Astrocyte (in vitro differentiated cells and primary cell): ENCODE results near the gene CNDP2. TPM values are rescaled to one million over a fixed set of nuclear protein-coding genes. Genes with fewer than 3 reads are reported as not detected.

Experiments
- DNase-seq: peaks from one replicate; pipeline ENCODE4 v3.0.0-alpha.2; 2010; ENCODE audit warnings: low read depth
- FAIRE-seq: peaks from 2 replicates; lab custom pipeline; 2011; peaks lifted over from hg19 to GRCh38; lab: Jason Lieb, UNC
- H2AFZ ChIP-seq: 2 replicates; pipeline ENCODE4 v1.6.0; 2012; ENCODE audit warnings: low read depth, low read length, inconsistent platforms
- H3K27ac ChIP-seq: 2 replicates; pipeline ENCODE4 v1.5.1; 2011; ENCODE audit warnings: low read depth, low read length, inconsistent platforms
- H3K27me3 ChIP-seq: 2 replicates; pipeline ENCODE4 v1.6.0; 2011; ENCODE audit warnings: low read length, inconsistent platforms; ENCODE audit not compliant: insufficient read depth
- H3K36me3 ChIP-seq: 2 replicates; pipeline ENCODE4 v1.5.1; 2011; ENCODE audit warnings: low read length, inconsistent platforms; ENCODE audit not compliant: insufficient read depth
- H3K4me1 ChIP-seq: 2 replicates; pipeline ENCODE4 v1.5.1; 2011; ENCODE audit warnings: low read length, inconsistent platforms; ENCODE audit not compliant: insufficient read depth
- H3K4me2 ChIP-seq: 2 replicates; pipeline ENCODE4 v1.6.0; 2012; ENCODE audit warnings: low read length, inconsistent platforms
- H3K4me3 ChIP-seq: 2 replicates; pipeline ENCODE4 v1.5.1; 2011; ENCODE audit warnings: low read depth, mild to moderate bottlenecking, low read length, inconsistent platforms; ENCODE audit not compliant: insufficient read depth
- H3K79me2 ChIP-seq: 2 replicates; pipeline ENCODE4 v1.6.0; 2012; ENCODE audit warnings: mild to moderate bottlenecking, low read length, inconsistent platforms; ENCODE audit not compliant: insufficient read depth
- H3K9ac ChIP-seq: 2 replicates; pipeline ENCODE4 v1.6.0; 2012; ENCODE audit warnings: mild to moderate bottlenecking, low read length, inconsistent platforms
- H3K9me3 ChIP-seq: 2 replicates; pipeline ENCODE4 v1.5.1; 2012; ENCODE audit warnings: low read depth, mild to moderate bottlenecking, low read length, inconsistent platforms; ENCODE audit not compliant: insufficient read depth
- H4K20me1 ChIP-seq: 2 replicates; pipeline ENCODE4 v1.6.0; 2012; ENCODE audit warnings: low read length, inconsistent platforms; ENCODE audit not compliant: insufficient read depth
- H3K27ac Mint-ChIP-seq: one replicate; pipeline ENCODE4 v1.8.0; 2021; ENCODE audit warnings: mild to moderate bottlenecking, mixed read lengths; ENCODE audit not compliant: unreplicated experiment
- H3K27me3 Mint-ChIP-seq: one replicate; pipeline ENCODE4 v1.8.0; 2021; ENCODE audit warnings: low read depth, mixed read lengths; ENCODE audit not compliant: unreplicated experiment
- H3K36me3 Mint-ChIP-seq: one replicate; pipeline ENCODE4 v1.8.0; 2021; ENCODE audit warnings: low read depth, mixed read lengths; ENCODE audit not compliant: unreplicated experiment
- H3K4me1 Mint-ChIP-seq: one replicate; pipeline ENCODE4 v1.8.0; 2021; ENCODE audit warnings: low read depth, mixed read lengths; ENCODE audit not compliant: unreplicated experiment
- H3K4me3 Mint-ChIP-seq: one replicate; pipeline ENCODE4 v1.8.0; 2021; ENCODE audit warnings: mild to moderate bottlenecking, moderate library complexity, mixed read lengths; ENCODE audit not compliant: unreplicated experiment
- H3K9me3 Mint-ChIP-seq: one replicate; pipeline ENCODE4 v1.8.0; 2021; ENCODE audit warnings: mild to moderate bottlenecking, mixed read lengths; ENCODE audit not compliant: unreplicated experiment
- CTCF ChIP-seq: IDR thresholded peaks from 2 replicates; pipeline ENCODE4 v1.5.1; 2011; ENCODE audit warnings: low read depth, mild to moderate bottlenecking, inconsistent platforms, low read length, moderate library complexity; ENCODE audit not compliant: insufficient read depth
- EZH2 ChIP-seq: IDR thresholded peaks from 2 replicates; pipeline ENCODE4 v1.6.1; 2012; ENCODE audit warnings: mild to moderate bottlenecking, low read length, inconsistent platforms; ENCODE audit not compliant: insufficient read depth
- total RNA-seq: library from RNA; stranded (reverse); gene quantifications from 2 replicates; pipeline ENCODE4 v1.2.1, GENCODE V29; 2021

Gene CNDP2
- total RNA-seq, 1 donor from 2014 or later: 149 TPM

GRCh38 chr18:74447404-74448152, 48.6 kb upstream of the CNDP2 start:
- H2AFZ ChIP-seq: no peak overlapping the region
- no peak for FAIRE-seq
- peaks cover 62% of the 10 kb centered on the region for H3K27me3 Mint-ChIP-seq

GRCh38 chr18:74450626-74451025, 45.5 kb upstream of the CNDP2 start:
- Histone ChIP-seq H3K4me1 (no peaks in the 10 kb centered on the region), H3K79me2 (no peaks in the 10 kb centered on the region), H3K9me3 (no peaks in the 10 kb centered on the region), H2AFZ (no peak overlapping the region), H4K20me1 (no peaks in the 10 kb centered on the region), H3K27me3 (peaks cover 18% of the 10 kb centered on the region), H3K36me3 (no peaks in the 10 kb centered on the region), H3K9ac (no peak overlapping the region), H3K4me3 (no peak overlapping the region), H3K27ac (no peak overlapping the region), H3K4me2 (no peak overlapping the region)
- Mint-ChIP-seq H3K4me1 (peaks cover 5% of the 10 kb centered on the region), H3K27ac (no peak overlapping the region), H3K4me3 (no peak overlapping the region), H3K9me3 (no peaks in the 10 kb centered on the region), H3K36me3 (no peaks in the 10 kb centered on the region), H3K27me3 (peaks cover 60% of the 10 kb centered on the region)
- no peak for FAIRE-seq
- no peak for TF ChIP-seq EZH2
- no peak for TF ChIP-seq CTCF
- DNase-seq: no peak

More at GRCh38 chr18:74447404-74448152, 48.6 kb upstream of the CNDP2 start:
- Histone ChIP-seq H3K79me2 (no peaks in the 10 kb centered on the region), H3K27me3 (no peaks in the 10 kb centered on the region), H3K36me3 (no peaks in the 10 kb centered on the region), H3K4me3 (no peak overlapping the region), H3K4me1 (no peaks in the 10 kb centered on the region), H3K27ac (no peak overlapping the region), H3K4me2 (no peak overlapping the region), H3K9ac (no peak overlapping the region), H3K9me3 (no peaks in the 10 kb centered on the region), H4K20me1 (no peaks in the 10 kb centered on the region)
- H3K36me3 Mint-ChIP-seq: no peaks in the 10 kb centered on the region
- H3K9me3 Mint-ChIP-seq: no peaks in the 10 kb centered on the region
- no peak overlapping the region for H3K27ac Mint-ChIP-seq
- no peak for TF ChIP-seq EZH2
- no peak for TF ChIP-seq CTCF
- no peak for DNase-seq
- H3K4me3 Mint-ChIP-seq: no peak overlapping the region
- no peaks in the 10 kb centered on the region for H3K4me1 Mint-ChIP-seq

- no peak overlapping the region for H3K4me3 Mint-ChIP-seq
- no peak overlapping the region for H3K4me2 ChIP-seq
- H3K27ac ChIP-seq: no peak overlapping the region
- no peaks in the 10 kb centered on the region for H3K36me3 ChIP-seq
- TF ChIP-seq CTCF (no peak), EZH2 (no peak)
- no peak overlapping the region for H3K4me3 ChIP-seq
- no peaks in the 10 kb centered on the region for H3K9me3 Mint-ChIP-seq
- peaks cover 61% of the 10 kb centered on the region for H3K27me3 Mint-ChIP-seq
- H3K4me1 ChIP-seq: no peaks in the 10 kb centered on the region
- H3K36me3 Mint-ChIP-seq: no peaks in the 10 kb centered on the region
- H3K9ac ChIP-seq: no peak overlapping the region
- no peak overlapping the region for H3K27ac Mint-ChIP-seq
- peaks cover 5% of the 10 kb centered on the region for H3K4me1 Mint-ChIP-seq
- H4K20me1 ChIP-seq: no peaks in the 10 kb centered on the region
- DNase-seq (no peak), FAIRE-seq (no peak)
- no peaks in the 10 kb centered on the region for H3K9me3 ChIP-seq
- peaks cover 23% of the 10 kb centered on the region for H3K27me3 ChIP-seq
- no peaks in the 10 kb centered on the region for H3K79me2 ChIP-seq
- H2AFZ ChIP-seq: no peak overlapping the region
Measured at GRCh38 chr18:74451148-74451547, 45.0 kb upstream of the CNDP2 start.
